Activated CD4-positive, alpha-beta T cell treated with anti-CD3 and anti-CD28 coated beads, Interleukin-2, amount 10 ng/mL, durations not matched to agents 7 days and 5 days (primary cell): Measurements from ENCODE around the gene SHMT2. TPM values are rescaled to one million over a fixed set of nuclear protein-coding genes. Genes with fewer than 3 reads are reported as not detected.

Source experiments
- CTCF ChIA-PET: fragments of 350-600 bp; sonication (Branson Sonifier 250); formaldehyde crosslinking; loops from one replicate; lab custom pipeline; 2021; ENCODE audit warnings: antibody characterized with exemption; lab: Charles Lee
- POLR2A ChIA-PET: fragments of 350-600 bp; sonication (Branson Sonifier 250); formaldehyde crosslinking; loops from one replicate; lab custom pipeline; 2021; ENCODE audit warnings: antibody characterized with exemption; lab: Charles Lee
- DNase-seq: peaks from one replicate; pipeline ENCODE4 v3.0.0-alpha.2; 2020
- H3K27ac Mint-ChIP-seq: one replicate; pipeline ENCODE4 v1.8.0; 2021; ENCODE audit warnings: mild to moderate bottlenecking, moderate library complexity, mixed read lengths
- H3K27me3 Mint-ChIP-seq: one replicate; pipeline ENCODE4 v1.8.0; 2021; ENCODE audit warnings: mixed read lengths
- H3K36me3 Mint-ChIP-seq: one replicate; pipeline ENCODE4 v1.8.0; 2021; ENCODE audit warnings: low read depth, mixed read lengths
- H3K4me1 Mint-ChIP-seq: one replicate; pipeline ENCODE4 v1.8.0; 2021; ENCODE audit warnings: mixed read lengths
- H3K4me3 Mint-ChIP-seq: one replicate; pipeline ENCODE4 v1.8.0; 2021; ENCODE audit warnings: mild to moderate bottlenecking, moderate library complexity, mixed read lengths
- H3K9me3 Mint-ChIP-seq: one replicate; pipeline ENCODE4 v1.8.0; 2021; ENCODE audit warnings: mixed read lengths
- total RNA-seq, 2 experiments: library from RNA; stranded (reverse); gene quantifications; one replicate each; pipeline ENCODE4 v1.2.3, GENCODE V29; 2021

The SHMT2 gene
- 100 to 1,000 TPM; 137 to 141 TPM for total RNA-seq

GRCh38 chr12:57229634-57230380 is at the start of gene SHMT2:
TSS of gene SHMT2 (plus strand) at chr12:57229711. CDS start at chr12:57229779, 68 bp downstream.
- Mint-ChIP-seq H3K27ac (peak within 1 kb of the TSS; percentile 96), H3K36me3 (peaks cover 40% of the 10 kb centered on the region), H3K9me3 (no peaks in the 10 kb centered on the region), H3K27me3 (peaks cover 25% of the 10 kb centered on the region), H3K4me1 (peaks cover 68% of the 10 kb centered on the region), H3K4me3 (peak within 1 kb of the TSS; percentile 97)
- POLR2A ChIA-PET = interaction anchor here (0.8 to 1.3 kb wide), 2 partner anchors 8 to 13 kb away, joined by 3 to 9 read pairs; no protein-coding TSS in a partner anchor
- DNase-seq = peak; percentile 96
- CTCF ChIA-PET = interaction anchor here (1.1 to 10.9 kb wide), 7 partner anchors 11 to 224 kb away, joined by 3 to 332 read pairs (median 10); partner anchors contain the start of genes INHBE, STAC3 and STAT6

GRCh38 chr12:57180321-57180989 is 49.1 kb upstream of the SHMT2 start:
- DNase-seq = no peak
- ChIA-PET CTCF (interaction anchor here (0.8 to 2.7 kb wide), 3 partner anchors 10 to 68 kb away, joined by 3 to 10 read pairs (median 4); no protein-coding TSS in a partner anchor), POLR2A (no interaction called here)

GRCh38 chr12:57181072-57181471 is 48.4 kb upstream of the SHMT2 start:
- POLR2A ChIA-PET = no interaction called here
- Mint-ChIP-seq H3K27me3 (no peaks in the 10 kb centered on the region), H3K27ac (no peak overlapping the region), H3K4me1 (peaks cover 3% of the 10 kb centered on the region), H3K4me3 (no peak overlapping the region), H3K36me3 (no peaks in the 10 kb centered on the region), H3K9me3 (no peaks in the 10 kb centered on the region)
- no peak for DNase-seq
- CTCF ChIA-PET = interaction anchor here (1.0 to 2.7 kb wide), 2 partner anchors 9 to 58 kb away, joined by 3 to 10 read pairs; no protein-coding TSS in a partner anchor

More at GRCh38 chr12:57180321-57180989, 49.1 kb upstream of the SHMT2 start:
- Mint-ChIP-seq H3K36me3 (no peaks in the 10 kb centered on the region), H3K27me3 (no peaks in the 10 kb centered on the region), H3K27ac (no peak overlapping the region), H3K4me1 (peaks cover 3% of the 10 kb centered on the region), H3K9me3 (no peaks in the 10 kb centered on the region), H3K4me3 (no peak overlapping the region)

GRCh38 chr12:57181561-57182155 is 47.9 kb upstream of the SHMT2 start:
- H3K27ac Mint-ChIP-seq = no peak overlapping the region
- H3K36me3 Mint-ChIP-seq = no peaks in the 10 kb centered on the region
- H3K27me3 Mint-ChIP-seq = no peaks in the 10 kb centered on the region
- H3K4me1 Mint-ChIP-seq = peaks cover 3% of the 10 kb centered on the region
- H3K4me3 Mint-ChIP-seq = no peak overlapping the region
- DNase-seq = no peak
- no peaks in the 10 kb centered on the region for H3K9me3 Mint-ChIP-seq
- POLR2A ChIA-PET = no interaction called here
- CTCF ChIA-PET = interaction anchor here (1.0 to 2.7 kb wide), 6 partner anchors 9 to 58 kb away, joined by 3 to 10 read pairs (median 3); no protein-coding TSS in a partner anchor

- H3K27me3 Mint-ChIP-seq = no peaks in the 10 kb centered on the region
- no peaks in the 10 kb centered on the region for H3K9me3 Mint-ChIP-seq
- peaks cover 3% of the 10 kb centered on the region for H3K4me1 Mint-ChIP-seq
- ChIA-PET POLR2A (no interaction called here), CTCF (interaction anchor here (0.6 to 1.8 kb wide), 16 partner anchors 10 to 429 kb away, joined by 3 to 8 read pairs (median 4); partner anchors contain the start of genes INHBC and LRP1-AS)
- no peaks in the 10 kb centered on the region for H3K36me3 Mint-ChIP-seq
- H3K27ac Mint-ChIP-seq = no peak overlapping the region
- H3K4me3 Mint-ChIP-seq = no peak overlapping the region
- DNase-seq = peak; percentile 82
Measured at GRCh38 chr12:57182918-57183575, 46.5 kb upstream of the SHMT2 start.

- Mint-ChIP-seq H3K36me3 (no peaks in the 10 kb centered on the region), H3K4me3 (no peak overlapping the region), H3K4me1 (peaks cover 3% of the 10 kb centered on the region), H3K9me3 (no peaks in the 10 kb centered on the region), H3K27ac (no peak overlapping the region), H3K27me3 (no peaks in the 10 kb centered on the region)
- DNase-seq = no peak
- CTCF ChIA-PET = interaction anchor here (1.0 to 1.5 kb wide), 9 partner anchors 11 to 430 kb away, joined by 3 to 6 read pairs (median 4); partner anchors contain the start of gene LRP1-AS
- POLR2A ChIA-PET = no interaction called here
Measured at GRCh38 chr12:57183939-57184725, 45.4 kb upstream of the SHMT2 start.

GRCh38 chr12:57185403-57185802 is 44.1 kb upstream of the SHMT2 start:
- H3K27ac Mint-ChIP-seq = peak overlapping the region; percentile 46
- H3K4me3 Mint-ChIP-seq = no peak overlapping the region
- POLR2A ChIA-PET = no interaction called here

GRCh38 chr12:57185906-57186508 is 43.5 kb upstream of the SHMT2 start:
- Mint-ChIP-seq H3K36me3 (no peaks in the 10 kb centered on the region), H3K27ac (no peak overlapping the region), H3K27me3 (no peaks in the 10 kb centered on the region), H3K9me3 (no peaks in the 10 kb centered on the region), H3K4me3 (no peak overlapping the region), H3K4me1 (peaks cover 3% of the 10 kb centered on the region)
- ChIA-PET CTCF (interaction anchor here (0.7 to 1.9 kb wide), 7 partner anchors 10 to 122 kb away, joined by 3 to 6 read pairs (median 3); partner anchors contain the start of gene STAT6), POLR2A (no interaction called here)
- DNase-seq = no peak

More at GRCh38 chr12:57185403-57185802, 44.1 kb upstream of the SHMT2 start:
- H3K4me1 Mint-ChIP-seq = peaks cover 3% of the 10 kb centered on the region
- no peaks in the 10 kb centered on the region for H3K27me3 Mint-ChIP-seq
- no peaks in the 10 kb centered on the region for H3K9me3 Mint-ChIP-seq
- no peaks in the 10 kb centered on the region for H3K36me3 Mint-ChIP-seq
- DNase-seq = no peak
- CTCF ChIA-PET = interaction anchor here (0.9 to 1.4 kb wide), 5 partner anchors 12 to 116 kb away, joined by 3 to 4 read pairs (median 3); no protein-coding TSS in a partner anchor

- Mint-ChIP-seq H3K36me3 (no peaks in the 10 kb centered on the region), H3K27ac (no peak overlapping the region), H3K4me1 (peaks cover 3% of the 10 kb centered on the region), H3K9me3 (no peaks in the 10 kb centered on the region), H3K27me3 (no peaks in the 10 kb centered on the region), H3K4me3 (no peak overlapping the region)
- no peak for DNase-seq
- POLR2A ChIA-PET = interaction anchor here (0.7 kb wide), 1 partner anchor 14 kb away, joined by 4 read pairs; no protein-coding TSS in a partner anchor
- CTCF ChIA-PET = interaction anchor here (0.8 to 1.9 kb wide), 10 partner anchors 12 to 186 kb away, joined by 3 to 7 read pairs (median 4); partner anchors contain the start of gene STAT6
Measured at GRCh38 chr12:57187222-57188089, 42.1 kb upstream of the SHMT2 start.

- Mint-ChIP-seq H3K9me3 (no peaks in the 10 kb centered on the region), H3K4me1 (peaks cover under 1% of the 10 kb centered on the region), H3K27ac (no peak overlapping the region), H3K27me3 (no peaks in the 10 kb centered on the region), H3K36me3 (no peaks in the 10 kb centered on the region), H3K4me3 (no peak overlapping the region)
- CTCF ChIA-PET = interaction anchor here (1.0 to 1.9 kb wide), 7 partner anchors 12 to 122 kb away, joined by 3 to 7 read pairs (median 4); partner anchors contain the start of gene STAT6
- DNase-seq = no peak
- POLR2A ChIA-PET = interaction anchor here (0.6 kb wide), 1 partner anchor 1322 kb away, joined by 13 read pairs; no protein-coding TSS in a partner anchor
Measured at GRCh38 chr12:57188090-57188425, 41.5 kb upstream of the SHMT2 start.
